Stimulated activated CD8-positive, alpha-beta memory T cell treated with anti-CD3 and anti-CD28 coated beads, Interleukin-7, amount 100 ng/mL, for 4 hours (primary cell): ENCODE data around the gene ARFIP2.
"Not testable (repeated sequence)": the region's sequence is repeated elsewhere in the genome, so short reads cannot be mapped to it uniquely, and the experiment has no call there.

Experiments
- DNase-seq, 2 donors: peaks; one replicate each; pipeline ENCODE4 v3.0.0-alpha.2; 2020; ENCODE audit warnings: low read depth in 2 of 2

The ARFIP2 gene, protein sequence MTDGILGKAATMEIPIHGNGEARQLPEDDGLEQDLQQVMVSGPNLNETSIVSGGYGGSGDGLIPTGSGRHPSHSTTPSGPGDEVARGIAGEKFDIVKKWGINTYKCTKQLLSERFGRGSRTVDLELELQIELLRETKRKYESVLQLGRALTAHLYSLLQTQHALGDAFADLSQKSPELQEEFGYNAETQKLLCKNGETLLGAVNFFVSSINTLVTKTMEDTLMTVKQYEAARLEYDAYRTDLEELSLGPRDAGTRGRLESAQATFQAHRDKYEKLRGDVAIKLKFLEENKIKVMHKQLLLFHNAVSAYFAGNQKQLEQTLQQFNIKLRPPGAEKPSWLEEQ

DNA sequence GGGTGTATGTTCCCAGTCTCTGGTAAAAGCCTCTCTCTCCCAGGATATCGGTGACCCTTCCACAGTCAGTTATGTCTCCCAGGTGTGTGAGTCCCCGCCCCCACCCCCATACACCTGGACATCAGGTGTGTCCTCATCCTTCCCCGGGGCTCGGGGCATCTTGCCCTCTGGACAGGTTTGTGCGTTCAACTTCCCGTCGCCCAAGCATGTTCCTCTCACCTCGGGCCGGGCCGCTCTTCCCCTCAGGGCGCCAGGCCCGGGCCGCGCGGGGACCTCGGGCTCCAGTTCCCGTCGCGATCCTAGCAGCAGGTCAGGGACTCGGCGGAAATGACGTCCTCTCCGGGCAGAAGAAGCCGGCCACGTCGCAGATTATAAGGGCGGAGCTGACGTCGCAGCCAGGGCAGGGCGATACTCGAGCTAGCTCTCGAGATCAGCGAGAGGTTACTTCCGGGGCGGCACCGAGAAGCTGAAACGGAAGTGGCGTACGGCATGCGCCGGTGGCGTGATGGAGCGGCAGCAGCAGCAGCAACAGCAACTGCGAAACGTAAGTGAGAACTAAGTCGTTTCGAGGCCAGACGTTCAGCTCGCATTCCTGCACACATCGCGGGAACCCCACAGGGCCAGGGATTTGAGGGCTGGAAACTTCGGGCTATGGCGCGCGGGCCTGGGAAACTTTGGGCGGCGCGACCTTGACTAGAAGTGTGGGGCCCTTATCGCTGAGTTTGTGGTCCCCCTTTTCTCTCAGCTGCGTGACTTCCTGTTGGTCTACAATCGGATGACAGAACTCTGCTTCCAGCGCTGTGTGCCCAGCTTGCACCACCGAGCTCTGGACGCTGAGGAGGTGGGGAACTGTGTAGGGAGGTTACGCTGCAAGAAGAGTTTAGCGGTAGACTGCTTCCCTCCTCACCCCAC lies at the start of gene ARFIP2, which contains the start of gene TIMM10B:
Gene ARFIP2, minus strand, starts transcription at position 320 of the 912 bp plus-strand sequence. CDS start 910 bp downstream, outside the sequence.
Gene TIMM10B, plus strand, starts transcription at position 490 of the 912 bp plus-strand sequence. Its CDS starts 16 bp downstream, at position 506.
- DNase-seq, result peak; percentile 95 to 97

DNA sequence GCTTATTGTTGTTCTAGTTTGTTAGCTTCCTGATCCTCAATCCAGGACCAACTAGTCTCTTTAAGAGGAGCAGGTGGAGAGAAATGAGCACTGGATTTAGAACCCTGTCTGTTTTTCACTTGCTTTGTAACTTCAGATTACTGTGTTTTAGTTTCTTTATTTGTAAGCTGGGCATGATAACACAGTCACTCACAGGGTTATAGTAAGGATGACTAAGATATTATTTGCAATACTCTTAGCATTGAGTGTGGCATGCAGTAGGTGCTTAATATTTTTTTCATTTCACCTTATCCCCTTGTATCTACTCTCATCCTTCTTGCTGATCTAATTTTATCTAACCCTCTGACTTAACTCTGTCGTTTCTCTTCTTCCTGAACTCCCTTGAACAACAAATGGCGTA lies 49.7 kb upstream of the ARFIP2 start:
- DNase-seq, result no peak

DNA sequence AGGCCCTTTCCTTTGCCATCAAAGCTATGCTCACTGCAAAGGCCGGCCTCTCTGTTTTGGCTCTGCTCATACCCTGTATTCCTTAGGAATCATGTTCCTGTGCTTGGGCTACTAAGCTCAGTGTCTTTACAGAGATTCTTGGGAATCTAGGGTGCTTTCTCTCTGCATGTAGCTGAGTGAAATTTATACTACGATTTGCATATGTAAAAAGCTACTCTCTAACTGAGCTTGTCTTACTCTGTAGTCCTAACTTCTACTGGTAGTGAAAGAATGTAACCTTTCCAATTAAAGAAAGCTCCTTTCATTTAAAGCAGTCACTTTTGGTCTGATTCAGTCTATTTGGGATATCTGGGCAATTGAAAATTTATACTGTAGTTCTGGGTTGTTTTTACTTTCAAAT lies 48.1 kb upstream of the ARFIP2 start:
- no peak for DNase-seq

DNA sequence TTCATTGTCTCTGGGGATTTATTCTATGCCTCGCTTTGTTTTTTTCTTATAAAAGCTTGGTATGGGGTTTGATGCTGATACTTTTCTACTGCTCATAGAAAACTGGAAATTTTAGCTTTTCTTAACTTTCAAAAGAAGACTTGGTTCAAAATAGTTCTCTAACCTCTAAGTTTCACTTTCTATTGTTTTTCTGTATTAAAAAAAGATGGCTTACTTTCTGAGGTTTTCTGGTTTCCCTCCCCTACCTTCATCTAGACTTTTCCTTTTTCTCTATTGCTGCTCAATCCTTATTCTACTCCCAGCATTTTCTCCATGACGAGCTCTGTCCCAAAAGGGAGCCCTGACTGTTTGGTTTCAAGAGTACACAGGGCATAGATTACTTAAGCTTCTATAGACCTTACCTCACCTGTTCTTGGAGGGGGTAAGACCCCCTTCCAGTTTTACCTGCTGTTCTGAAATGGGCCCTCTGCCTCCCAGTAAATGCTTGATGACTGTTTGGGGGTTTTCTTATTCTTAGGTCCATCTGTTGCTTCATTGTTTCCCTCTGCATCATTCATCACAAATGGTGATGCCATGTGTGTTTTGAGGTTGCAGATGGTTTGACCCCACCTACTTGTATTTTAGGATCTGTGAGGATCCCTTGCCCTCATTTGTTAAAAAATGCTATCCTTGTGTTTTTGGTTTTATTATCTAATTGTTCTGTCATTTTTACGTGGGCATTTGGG lies 45.4 kb upstream of the ARFIP2 start:
- no peak for DNase-seq

DNA sequence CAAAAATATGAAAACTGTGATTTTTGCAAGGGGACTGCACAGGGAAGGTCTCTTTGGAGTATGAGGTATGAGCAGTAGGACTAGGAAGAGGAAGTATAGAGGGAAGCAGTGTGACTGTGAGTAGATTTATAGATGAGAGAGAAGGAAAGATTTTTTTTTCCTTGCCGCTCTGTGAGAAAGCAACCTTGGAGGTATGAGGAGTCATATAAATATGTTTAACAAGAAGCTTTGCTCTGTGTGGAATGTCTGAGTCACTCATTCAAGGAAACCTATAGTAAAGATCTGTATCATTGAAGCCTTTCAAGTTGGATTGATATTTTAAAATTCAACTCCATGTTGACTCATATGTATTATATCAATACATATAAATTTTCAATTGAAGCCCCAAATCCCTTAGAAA lies 42.1 kb upstream of the ARFIP2 start:
- no peak for DNase-seq

DNA sequence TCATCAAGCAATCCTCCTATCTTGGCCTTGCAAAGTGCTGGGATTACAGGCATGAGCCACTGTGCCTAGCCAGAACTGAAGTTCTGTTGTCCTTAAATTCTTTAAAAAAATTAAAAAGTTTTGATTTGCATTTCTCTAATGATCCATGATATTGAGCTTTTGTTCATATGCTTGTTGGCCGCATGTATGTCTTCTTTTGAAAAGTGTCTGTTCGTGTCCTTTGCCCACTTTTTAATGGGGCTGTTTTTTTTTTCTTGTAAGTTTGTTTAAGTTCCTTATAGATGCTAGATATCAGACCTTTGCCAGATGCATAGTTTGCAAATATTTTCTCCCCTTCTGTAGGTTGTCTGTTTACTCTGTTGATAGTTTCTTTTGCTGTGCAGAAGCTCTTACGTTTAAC lies 40.8 kb upstream of the ARFIP2 start:
- DNase-seq, result not testable (repeated sequence)

DNA sequence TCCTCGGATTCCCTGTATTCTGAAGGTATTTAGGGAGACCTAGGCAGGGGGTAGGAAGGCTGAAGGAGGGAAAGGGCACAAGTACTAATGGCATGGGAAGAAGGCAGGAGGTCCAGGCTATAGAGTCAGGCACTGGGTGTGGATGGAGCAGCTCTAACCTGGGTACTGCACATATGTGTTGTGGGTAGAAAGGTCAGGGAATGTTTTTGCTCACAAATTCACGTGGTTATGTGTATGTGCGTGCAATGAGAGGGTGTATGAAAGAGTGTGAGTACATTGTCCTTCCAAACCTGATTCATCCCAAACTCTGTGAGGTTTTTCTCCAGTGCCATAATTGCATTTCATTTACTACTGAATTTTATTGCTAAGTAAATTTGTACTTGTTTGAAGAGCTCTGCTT lies 39.1 kb upstream of the ARFIP2 start:
- DNase-seq, result no peak

DNA sequence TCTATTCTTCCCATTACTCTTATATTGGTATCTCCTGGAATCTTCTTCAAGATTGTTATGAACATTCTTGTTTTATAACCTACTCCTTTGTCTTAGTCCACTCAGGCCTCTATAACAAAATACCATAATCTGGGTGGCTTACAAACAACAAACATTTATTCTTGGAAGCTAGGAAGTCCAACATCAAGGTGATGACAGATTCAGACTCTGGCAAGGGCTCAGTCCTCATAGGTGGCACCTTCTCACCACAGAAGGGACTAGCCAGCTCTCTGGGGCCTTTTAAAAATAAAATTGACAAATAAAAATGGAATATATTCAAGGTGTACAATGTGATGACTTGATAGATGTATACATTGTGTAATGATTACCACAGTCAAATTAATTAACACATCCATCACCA lies 35.7 kb upstream of the ARFIP2 start:
- DNase-seq, result no peak

DNA sequence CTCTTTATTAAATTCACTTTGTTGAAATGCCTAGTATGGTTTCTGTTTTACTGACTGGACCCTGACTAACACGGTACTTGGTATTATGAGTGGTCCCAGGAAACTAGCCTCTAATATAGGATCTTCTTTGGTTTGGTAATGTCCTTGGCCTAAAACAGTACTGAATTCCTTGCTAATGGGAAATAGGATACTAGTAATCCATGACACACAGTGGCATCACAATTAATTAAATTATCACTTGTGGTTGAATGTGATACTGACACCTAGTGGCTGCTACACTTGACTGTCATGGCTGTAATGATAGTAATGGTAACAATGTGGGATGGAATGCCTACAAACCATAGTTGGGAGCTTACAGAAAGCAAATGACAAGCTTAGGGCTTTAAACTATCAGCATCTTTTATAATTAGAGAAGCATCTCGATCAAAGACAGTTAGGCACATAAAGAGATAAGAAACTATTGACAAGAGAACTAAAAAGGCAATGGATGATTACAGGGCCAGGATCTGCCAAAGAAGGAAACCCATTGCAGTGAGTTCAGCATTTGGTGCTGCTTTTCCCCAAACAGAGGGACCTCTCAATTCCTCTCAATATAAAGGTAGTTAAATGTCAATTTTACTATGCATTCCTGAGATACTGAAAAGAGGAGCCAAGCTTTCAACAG lies 24.6 kb upstream of the ARFIP2 start:
- DNase-seq, result no peak

DNA sequence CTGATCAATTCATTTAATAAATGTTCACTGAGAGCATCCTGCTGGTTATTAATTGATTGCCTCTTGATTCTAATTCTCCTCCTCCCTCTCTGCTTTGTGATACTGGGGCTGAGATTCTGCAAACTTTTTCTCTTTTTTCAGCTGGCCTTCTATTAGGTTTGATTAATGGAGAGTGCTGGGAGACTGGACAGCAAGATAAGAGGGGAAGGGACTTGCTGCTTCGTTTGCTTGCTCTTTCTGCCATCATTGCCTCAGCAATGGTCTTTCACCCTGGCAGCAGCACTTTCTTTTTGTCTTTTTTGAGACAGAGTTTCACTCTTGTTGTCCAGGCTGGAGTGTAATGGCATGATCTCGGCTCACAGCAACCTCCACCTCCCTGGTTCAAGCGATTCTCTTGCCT lies 23.0 kb upstream of the ARFIP2 start:
- no peak for DNase-seq

DNA sequence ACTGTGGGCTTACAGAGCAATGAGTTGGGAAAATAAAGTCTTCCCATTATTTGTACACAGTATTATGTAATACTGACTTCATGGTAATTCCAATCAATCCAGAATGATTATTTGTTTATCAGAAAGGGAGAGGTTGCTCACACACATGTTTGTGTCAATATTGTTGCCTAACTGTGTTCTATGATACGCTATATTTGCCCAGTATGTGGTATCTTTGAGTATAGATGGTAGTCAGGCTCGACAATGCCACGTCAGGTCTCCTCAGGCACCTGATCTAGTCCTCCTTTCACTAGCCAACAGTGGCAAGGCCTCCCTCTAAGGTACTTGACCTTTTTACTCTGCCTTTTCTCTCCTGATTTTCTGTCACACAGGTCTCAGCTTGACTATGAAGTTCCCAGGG lies 21.3 kb upstream of the ARFIP2 start:
- no peak for DNase-seq

DNA sequence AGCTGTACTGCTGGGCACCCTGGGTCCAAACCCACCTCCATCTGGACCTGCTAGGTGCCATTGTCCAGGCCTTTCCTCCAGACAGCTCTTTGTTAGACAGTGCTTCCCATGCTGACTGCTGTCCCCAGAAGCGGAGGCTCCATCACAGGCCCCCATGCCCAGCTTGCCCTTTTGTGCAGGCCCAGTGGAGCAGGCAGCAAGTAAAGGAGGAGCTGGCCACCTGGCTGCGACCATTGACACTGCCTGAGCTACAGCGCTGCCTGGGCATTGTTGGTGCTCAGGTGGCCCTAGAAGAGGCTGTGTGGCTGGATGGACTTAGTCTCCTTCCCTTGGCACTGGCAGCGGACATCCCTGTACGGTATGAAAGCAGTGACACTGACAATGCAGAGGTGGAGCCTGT lies 17.4 kb upstream of the ARFIP2 start:
- no peak for DNase-seq

DNA sequence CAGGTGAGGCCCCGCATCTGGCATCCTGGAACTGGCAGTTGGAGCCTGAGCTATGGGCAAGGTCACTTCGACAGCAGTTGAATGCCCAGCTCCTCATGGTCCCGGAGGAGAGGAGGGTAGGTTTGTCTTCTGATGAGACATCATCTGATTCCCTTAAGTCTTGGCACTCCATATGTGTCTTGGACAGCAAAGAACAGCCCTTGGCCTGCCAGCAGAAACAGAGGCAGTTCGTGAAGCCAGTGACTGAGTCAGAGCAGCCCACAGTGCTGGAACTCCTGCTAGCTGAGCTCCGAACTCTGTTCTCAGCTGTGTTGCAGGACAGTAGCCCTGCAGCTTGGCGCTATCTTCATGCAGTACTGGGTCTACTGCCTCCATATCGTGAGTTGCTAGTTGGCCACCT lies 17.0 kb upstream of the ARFIP2 start:
- DNase-seq, result no peak

DNA sequence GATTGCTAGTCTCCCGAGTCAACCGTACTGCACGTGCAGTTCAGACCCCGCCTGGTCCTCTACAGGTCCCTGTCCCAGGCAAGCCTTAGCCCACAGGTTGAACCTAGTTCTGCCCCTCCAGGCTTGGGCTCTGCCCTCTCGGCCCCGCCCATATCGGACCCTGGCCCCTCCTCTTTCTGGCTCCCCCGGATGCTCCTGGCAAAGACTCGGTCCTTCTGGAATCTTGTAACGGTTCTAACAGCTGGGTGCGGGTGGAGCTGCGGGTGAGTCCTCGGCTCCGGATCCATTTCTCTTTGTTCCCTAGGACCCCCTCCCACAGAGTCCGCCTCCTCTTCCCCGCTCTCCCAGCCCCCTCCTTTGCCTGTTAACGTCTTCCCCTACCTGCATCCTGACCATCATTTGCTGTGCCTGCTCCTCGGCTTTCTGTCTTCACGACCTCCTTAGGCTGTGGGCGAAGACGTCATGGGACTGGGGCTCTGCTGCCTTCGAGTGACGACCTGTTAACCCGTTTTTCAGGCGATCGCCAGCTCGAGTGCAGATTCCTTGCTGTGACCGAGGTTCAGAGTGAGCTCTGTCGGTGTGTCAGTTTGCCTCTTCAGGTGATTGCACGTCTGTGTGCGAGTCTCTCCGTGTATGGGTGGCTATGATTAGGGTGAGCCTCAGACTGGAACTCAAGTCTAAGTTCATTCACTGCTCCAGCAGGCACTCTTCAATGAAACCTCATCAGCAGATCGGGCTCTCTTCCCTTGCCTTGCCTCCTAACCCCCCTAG lies 16.1 kb upstream of the ARFIP2 start, which contains the start of gene DNHD1:
Gene DNHD1, plus strand, starts transcription at position 212 of the 771 bp plus-strand sequence. CDS start 936 bp downstream, outside the sequence.
- no peak for DNase-seq

DNA sequence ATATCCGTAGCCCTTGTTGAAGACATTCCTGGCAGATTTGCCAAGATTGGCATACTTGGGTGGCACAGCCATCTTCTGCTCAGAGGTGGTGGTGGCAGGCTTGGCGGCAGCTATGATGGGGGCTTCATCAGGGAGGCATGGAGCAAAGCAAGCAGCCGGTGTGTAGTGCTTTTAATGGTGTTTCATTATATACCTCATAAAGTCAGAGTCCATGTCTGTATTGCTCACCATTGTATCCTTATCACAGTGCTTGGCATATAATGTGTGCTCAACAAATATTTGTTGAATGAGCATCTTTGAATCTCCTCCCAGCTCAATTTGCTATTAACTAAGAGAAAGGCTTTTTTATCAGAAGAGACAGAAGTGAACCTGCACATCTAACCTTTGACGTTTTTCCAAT lies 8.2 kb upstream of the ARFIP2 start:
- no peak for DNase-seq

DNA sequence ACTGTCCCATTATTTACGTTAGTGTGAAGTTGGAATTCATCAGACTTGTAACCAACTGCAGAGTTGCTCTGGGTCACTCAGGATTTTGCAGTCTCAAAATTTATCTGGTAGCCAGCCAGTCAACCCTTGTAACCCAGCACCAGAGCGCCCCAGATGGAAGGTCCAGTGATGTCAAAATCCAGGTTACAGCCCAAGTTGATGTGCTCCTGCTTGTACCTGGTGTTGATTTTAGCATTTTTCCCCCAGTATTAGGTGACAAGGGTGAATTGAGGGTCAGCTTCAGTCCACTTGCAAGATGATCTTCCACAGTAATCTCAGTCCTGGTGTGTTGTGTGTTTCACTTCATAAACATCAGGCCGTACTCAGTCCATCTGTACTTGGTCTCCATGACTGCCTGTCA lies 7.7 kb upstream of the ARFIP2 start:
- DNase-seq, result no peak

DNA sequence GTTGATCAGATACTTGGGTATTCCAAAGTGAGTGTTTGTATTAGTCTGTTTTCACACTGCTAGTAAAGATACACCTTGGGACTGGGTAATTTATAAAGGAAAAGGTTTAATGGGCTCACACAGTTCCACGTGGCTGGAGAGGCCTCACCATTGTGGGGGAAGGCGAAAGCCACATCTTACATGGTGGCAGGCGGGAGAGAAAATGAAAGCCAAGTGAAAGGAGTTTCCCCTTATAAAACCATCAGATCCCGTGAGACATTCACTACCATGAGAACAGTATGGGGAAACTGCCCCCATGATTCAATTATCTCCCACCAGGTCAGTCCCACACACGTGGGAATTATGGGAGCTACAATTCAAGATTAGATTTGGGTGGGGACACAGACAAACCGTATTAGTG lies 7.2 kb upstream of the ARFIP2 start:
- DNase-seq, result no peak

DNA sequence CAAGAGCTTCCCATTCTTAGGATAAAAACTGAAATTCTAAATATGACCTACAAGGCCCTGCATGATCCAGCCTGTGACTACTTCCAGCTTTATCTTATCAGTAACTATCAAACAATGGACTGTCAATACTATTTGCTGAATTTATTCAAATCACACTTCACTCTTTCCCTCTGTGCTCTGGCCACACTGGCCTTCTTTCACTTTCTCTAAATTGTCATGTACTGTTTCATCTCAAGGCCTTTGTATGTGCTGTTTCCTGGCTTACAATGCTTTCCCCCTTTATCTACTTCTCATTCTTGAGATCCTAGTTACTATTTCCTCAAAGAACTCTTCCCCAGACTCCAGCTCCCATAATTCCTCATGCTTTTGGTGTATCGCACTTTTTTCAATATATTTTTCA lies 5.8 kb upstream of the ARFIP2 start:
- DNase-seq, result no peak

DNA sequence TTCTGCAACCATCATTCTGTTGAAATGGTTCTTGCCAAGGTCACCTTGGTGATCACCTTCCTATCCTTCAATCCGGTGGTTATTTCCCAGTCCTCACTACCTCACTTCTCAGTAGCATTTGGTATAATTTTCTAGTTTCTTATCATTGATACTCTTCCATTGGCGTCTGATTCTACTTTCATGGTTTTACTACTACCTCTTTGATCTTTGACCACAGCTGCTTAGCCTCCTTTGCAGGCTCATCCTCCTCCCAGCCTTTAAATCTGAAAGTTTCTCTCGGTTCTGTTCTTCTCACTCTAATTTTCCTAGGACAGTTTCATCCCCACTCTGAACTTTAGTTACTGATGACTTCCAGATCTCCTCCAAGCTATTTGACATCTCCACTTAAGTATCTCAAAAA lies 5.1 kb upstream of the ARFIP2 start:
- DNase-seq, result no peak

DNA sequence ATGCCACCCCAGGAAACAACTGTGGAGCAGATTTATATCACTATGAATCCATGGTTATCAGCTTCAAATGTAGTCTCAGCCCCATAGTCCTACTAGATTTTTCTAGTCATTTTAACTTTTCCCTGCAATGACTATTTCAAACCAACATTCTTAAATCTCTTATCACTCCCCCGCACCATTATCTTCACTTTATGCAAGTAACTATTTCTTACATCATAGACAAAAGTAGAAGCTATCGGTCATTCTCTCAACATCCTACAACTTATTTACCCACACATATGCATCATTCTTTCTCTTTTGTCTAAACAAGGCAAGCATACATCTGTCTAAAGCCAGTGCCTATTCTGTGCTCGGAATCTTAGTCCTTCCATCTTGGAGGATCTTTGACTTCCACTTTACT lies 4.5 kb upstream of the ARFIP2 start:
- DNase-seq, result no peak

DNA sequence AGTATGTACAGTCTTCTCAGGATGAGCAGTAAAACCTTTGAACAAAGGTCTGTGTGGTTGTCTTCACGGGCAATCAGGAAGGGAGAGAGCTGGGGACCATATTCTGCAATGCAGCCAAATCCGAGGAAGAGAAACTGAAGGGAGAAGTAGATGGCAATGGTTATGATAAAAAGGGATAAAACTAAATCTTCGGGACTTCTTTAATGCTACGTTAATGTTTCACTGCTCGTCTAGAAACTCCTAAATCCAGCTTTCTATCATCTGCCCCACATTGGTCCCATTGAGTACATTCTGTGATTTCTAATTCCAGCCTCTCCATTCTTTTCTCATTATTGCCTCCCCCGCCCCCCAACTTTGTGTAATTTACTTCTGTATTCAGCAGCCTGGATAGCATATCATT lies 1.9 kb upstream of the ARFIP2 start:
- no peak for DNase-seq
